Uterus (tissue), 2 donors: Measurements from ENCODE around the gene DNAJC6.

ENCODE experiments used
- POLR2A ChIP-seq, 2 donors: fragments of 450-650 bp; IDR thresholded peaks; one replicate each; pipeline ENCODE4 v1.6.1; 2016; ENCODE audit warnings: antibody characterized with exemption in 2 of 2, mild to moderate bottlenecking in 1 of 2, moderate library complexity in 1 of 2
- TF ChIP-seq, protein P1 (sequence below), 4 experiments: fragments of 200-600 bp in 2 of 4; fragments of 450-650 bp in 2 of 4; sonication (generic) in 2 of 4; IDR thresholded peaks; one replicate each; pipeline ENCODE4 v1.5.1; 2016 to 2019; ENCODE audit warnings: antibody characterized with exemption in 4 of 4, mild to moderate bottlenecking in 2 of 4, moderate library complexity in 1 of 4

DNA sequence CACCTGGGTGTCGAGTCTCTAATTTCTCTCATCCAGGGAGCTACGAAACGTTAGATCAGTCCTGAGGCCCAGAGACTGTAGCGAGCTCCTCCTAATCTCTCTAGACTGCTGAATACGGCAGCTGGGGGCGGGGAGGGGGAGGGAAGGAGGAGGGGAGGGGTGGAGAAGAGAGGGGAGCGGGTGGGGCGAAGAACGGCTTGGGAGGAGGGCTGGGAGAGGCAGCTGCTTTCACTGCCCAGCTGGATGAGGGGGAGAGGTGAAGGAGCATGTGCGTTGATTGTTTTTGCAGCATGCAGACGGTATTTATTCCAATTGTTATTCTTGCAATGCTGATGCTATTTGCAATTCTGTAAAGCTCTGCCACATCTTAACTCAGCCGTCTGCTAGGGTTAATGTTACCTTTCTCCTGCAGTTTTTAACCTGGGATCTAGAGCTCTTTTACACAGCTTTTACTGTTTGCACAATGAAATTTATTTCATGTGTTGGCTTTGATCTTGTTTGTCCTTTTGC lies 790 bp downstream of the DNAJC6 start:
- TF ChIP-seq POLR2A (IDR thresholded peaks at IDR 0.05) = no peak
- TF ChIP-seq, protein P1, sequence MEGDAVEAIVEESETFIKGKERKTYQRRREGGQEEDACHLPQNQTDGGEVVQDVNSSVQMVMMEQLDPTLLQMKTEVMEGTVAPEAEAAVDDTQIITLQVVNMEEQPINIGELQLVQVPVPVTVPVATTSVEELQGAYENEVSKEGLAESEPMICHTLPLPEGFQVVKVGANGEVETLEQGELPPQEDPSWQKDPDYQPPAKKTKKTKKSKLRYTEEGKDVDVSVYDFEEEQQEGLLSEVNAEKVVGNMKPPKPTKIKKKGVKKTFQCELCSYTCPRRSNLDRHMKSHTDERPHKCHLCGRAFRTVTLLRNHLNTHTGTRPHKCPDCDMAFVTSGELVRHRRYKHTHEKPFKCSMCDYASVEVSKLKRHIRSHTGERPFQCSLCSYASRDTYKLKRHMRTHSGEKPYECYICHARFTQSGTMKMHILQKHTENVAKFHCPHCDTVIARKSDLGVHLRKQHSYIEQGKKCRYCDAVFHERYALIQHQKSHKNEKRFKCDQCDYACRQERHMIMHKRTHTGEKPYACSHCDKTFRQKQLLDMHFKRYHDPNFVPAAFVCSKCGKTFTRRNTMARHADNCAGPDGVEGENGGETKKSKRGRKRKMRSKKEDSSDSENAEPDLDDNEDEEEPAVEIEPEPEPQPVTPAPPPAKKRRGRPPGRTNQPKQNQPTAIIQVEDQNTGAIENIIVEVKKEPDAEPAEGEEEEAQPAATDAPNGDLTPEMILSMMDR (IDR thresholded peaks at IDR 0.05) = no peak
